ENCODE measurements around the gene UBD.

UBD gene

DNA sequence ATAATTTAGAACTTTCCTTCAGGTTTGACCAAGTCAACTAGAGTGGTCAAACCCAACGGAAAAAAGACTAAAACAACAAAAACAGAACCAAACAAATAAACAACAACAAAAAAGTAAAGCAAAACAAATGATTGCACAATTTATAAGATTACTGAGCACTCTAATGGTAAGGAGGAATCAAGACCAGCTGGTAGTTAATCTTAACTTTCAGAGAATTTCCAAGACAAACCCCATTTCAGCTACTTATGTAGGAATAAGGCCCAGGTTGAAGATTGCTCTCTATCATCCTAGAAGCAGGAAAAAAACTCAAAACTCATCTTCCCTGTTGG lies 34.3 kb downstream of the UBD start:
- H3K36me3 ChIP-seq (ENCODE audit: low read length), result no peaks in the 10 kb centered on the region
- no peak overlapping the region for H3K9ac ChIP-seq (ENCODE audit: low read length)
- H2AFZ ChIP-seq (ENCODE audit: low read depth, low read length, severe bottlenecking), result no peak overlapping the region
- no peaks in the 10 kb centered on the region for H3K9me2 ChIP-seq (replicated peaks; ENCODE audit: insufficient read depth, low read length)
- TF ChIP-seq EZH2phosphoT487 (conservative IDR thresholded peaks at IDR 0.05; ENCODE audit: low read length), result no peak
- TF ChIP-seq, protein P1, sequence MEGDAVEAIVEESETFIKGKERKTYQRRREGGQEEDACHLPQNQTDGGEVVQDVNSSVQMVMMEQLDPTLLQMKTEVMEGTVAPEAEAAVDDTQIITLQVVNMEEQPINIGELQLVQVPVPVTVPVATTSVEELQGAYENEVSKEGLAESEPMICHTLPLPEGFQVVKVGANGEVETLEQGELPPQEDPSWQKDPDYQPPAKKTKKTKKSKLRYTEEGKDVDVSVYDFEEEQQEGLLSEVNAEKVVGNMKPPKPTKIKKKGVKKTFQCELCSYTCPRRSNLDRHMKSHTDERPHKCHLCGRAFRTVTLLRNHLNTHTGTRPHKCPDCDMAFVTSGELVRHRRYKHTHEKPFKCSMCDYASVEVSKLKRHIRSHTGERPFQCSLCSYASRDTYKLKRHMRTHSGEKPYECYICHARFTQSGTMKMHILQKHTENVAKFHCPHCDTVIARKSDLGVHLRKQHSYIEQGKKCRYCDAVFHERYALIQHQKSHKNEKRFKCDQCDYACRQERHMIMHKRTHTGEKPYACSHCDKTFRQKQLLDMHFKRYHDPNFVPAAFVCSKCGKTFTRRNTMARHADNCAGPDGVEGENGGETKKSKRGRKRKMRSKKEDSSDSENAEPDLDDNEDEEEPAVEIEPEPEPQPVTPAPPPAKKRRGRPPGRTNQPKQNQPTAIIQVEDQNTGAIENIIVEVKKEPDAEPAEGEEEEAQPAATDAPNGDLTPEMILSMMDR (IDR thresholded peaks at IDR 0.05; ENCODE audit: insufficient read depth, low read length, poor library complexity, severe bottlenecking), result no peak
- H3K79me2 ChIP-seq (ENCODE audit: insufficient read depth, low read length), result no peaks in the 10 kb centered on the region
- H3F3A ChIP-seq (ENCODE audit: insufficient read depth), result no peaks in the 10 kb centered on the region
- H3K4me3 ChIP-seq (ENCODE audit: insufficient read depth, low read length, poor library complexity, severe bottlenecking), result no peak overlapping the region
- H3K27me3 ChIP-seq (ENCODE audit: low read length), result no peaks in the 10 kb centered on the region
- peaks cover 6% of the 10 kb centered on the region; the same call in 1 of the 2 replicates for H3K9me3 ChIP-seq (ENCODE audit: insufficient read depth, low read length)
- no peak overlapping the region for H3K27ac ChIP-seq (ENCODE audit: low read depth, low read length)
- H3K4me2 ChIP-seq (ENCODE audit: low read depth, low read length, poor library complexity, severe bottlenecking), result no peak overlapping the region
- no peaks in the 10 kb centered on the region for H4K20me1 ChIP-seq (ENCODE audit: low read depth, low read length)

DNA sequence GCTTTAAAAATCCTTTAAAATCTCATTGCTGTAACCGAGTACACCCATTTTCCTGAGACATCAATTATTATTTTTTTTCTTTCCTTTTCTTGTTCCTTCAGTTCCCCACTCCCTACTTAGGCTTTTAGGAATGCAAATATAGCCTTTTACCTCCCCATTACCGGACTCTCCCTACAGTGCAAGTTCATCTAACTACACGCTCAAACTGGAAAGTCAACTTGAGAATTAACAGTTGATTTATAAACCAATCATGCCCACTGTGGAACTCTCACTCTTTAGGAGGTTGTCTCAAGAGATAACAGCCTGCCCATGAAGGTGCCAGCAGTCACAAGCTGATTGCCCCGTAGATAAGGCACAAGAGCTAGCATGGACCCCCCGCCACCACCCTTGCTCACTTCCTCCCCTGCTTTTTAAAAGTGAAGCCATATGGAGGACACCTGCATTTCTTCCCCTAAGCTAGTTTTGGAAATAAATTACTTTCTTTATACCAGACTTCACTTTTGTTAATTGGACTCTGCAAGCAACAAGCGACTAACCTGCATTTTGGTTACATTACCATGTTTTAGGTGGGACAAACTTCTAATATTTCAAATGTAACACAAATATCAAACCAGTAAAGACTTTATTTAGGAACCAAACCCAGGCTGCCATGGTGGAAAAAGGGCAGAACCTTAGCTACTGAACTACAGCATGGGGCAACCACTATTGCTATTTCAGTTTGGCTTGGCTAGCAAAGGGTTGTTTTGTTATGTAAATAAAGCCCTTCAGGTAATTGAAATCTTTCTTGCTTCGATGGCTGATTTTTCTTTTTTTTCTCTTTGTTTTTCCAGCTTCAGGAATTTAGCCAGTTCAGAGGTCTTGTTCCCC lies 34.9 kb downstream of the UBD start:
- H3K27ac ChIP-seq (ENCODE audit: low read depth, low read length), result no peak overlapping the region
- no peak overlapping the region for H2AFZ ChIP-seq (ENCODE audit: low read depth, low read length, severe bottlenecking)
- no peaks in the 10 kb centered on the region for H3K9me2 ChIP-seq (replicated peaks; ENCODE audit: insufficient read depth, low read length)

DNA sequence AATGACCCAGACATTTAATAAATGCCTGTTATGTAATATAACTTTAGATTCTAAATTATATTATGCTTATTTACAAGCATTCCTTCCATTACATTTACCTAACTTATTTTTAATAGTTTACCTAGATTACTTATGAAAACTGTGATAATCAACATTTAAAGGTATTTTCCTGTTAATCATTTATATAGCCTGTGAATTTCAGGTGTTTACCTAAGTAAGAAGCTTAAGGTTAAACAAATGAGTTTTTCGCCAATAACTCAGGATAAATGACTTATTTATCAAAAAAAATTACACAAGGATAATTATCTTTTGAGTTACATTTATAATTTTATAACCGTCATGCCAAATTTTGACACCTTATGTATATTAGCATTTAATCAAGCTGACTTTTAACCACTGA lies 35.5 kb downstream of the UBD start:
- Histone ChIP-seq H3K4me2 (ENCODE audit: low read depth, low read length, poor library complexity, severe bottlenecking) (no peak overlapping the region), H3K9ac (ENCODE audit: low read length) (no peak overlapping the region), H4K20me1 (ENCODE audit: low read depth, low read length) (no peaks in the 10 kb centered on the region), H3F3A (ENCODE audit: insufficient read depth) (no peaks in the 10 kb centered on the region), H3K36me3 (ENCODE audit: low read length) (no peaks in the 10 kb centered on the region), H3K4me3 (ENCODE audit: insufficient read depth, low read length, poor library complexity, severe bottlenecking) (no peak overlapping the region), H3K9me2 (replicated peaks; ENCODE audit: insufficient read depth, low read length) (no peaks in the 10 kb centered on the region), H3K27ac (ENCODE audit: low read depth, low read length) (no peak overlapping the region), H2AFZ (ENCODE audit: low read depth, low read length, severe bottlenecking) (no peak overlapping the region), H3K9me3 (ENCODE audit: insufficient read depth, low read length) (peaks cover 6% of the 10 kb centered on the region; the same call in 1 of the 2 replicates), H3K79me2 (ENCODE audit: insufficient read depth, low read length) (no peaks in the 10 kb centered on the region), H3K27me3 (ENCODE audit: low read length) (no peaks in the 10 kb centered on the region)
- TF ChIP-seq, protein P1 (IDR thresholded peaks at IDR 0.05; ENCODE audit: insufficient read depth, low read length, poor library complexity, severe bottlenecking), result no peak
- TF ChIP-seq EZH2phosphoT487 (conservative IDR thresholded peaks at IDR 0.05; ENCODE audit: low read length), result no peak

More for the DNA sequence above, 34.9 kb downstream of the UBD start:
- H3F3A ChIP-seq (ENCODE audit: insufficient read depth), result no peaks in the 10 kb centered on the region
- no peaks in the 10 kb centered on the region for H4K20me1 ChIP-seq (ENCODE audit: low read depth, low read length)
- H3K9me3 ChIP-seq (ENCODE audit: insufficient read depth, low read length), result peaks cover 6% of the 10 kb centered on the region; the same call in 1 of the 2 replicates
- no peaks in the 10 kb centered on the region for H3K79me2 ChIP-seq (ENCODE audit: insufficient read depth, low read length)
- H3K4me2 ChIP-seq (ENCODE audit: low read depth, low read length, poor library complexity, severe bottlenecking), result no peak overlapping the region
- H3K4me3 ChIP-seq (ENCODE audit: insufficient read depth, low read length, poor library complexity, severe bottlenecking), result no peak overlapping the region
- no peak overlapping the region for H3K9ac ChIP-seq (ENCODE audit: low read length)
- TF ChIP-seq, protein P1 (IDR thresholded peaks at IDR 0.05; ENCODE audit: insufficient read depth, low read length, poor library complexity, severe bottlenecking), result no peak
- no peaks in the 10 kb centered on the region for H3K27me3 ChIP-seq (ENCODE audit: low read length)
- no peaks in the 10 kb centered on the region for H3K36me3 ChIP-seq (ENCODE audit: low read length)
